GM19238 (cell line): Measurements from ENCODE around the gene GAS7.
"Not testable (repeated sequence)": the region's sequence is repeated elsewhere in the genome, so short reads cannot be mapped to it uniquely, and the experiment has no call there.

Experiments used
- DNase-seq: peaks from one replicate; pipeline ENCODE4 v3.0.0; 2011; ENCODE audit warnings: low spot score; ENCODE audit not compliant: insufficient read length

Gene GAS7

GRCh38 chr17:10112962-10113361 is 85.4 kb downstream of the GAS7 start:
- no peak for DNase-seq

- DNase-seq, result no peak
These were observed 86.4 kb downstream of the GAS7 start for GRCh38 chr17:10111907-10112452.

- no peak for DNase-seq
These were observed 89.3 kb downstream of the GAS7 start for GRCh38 chr17:10109146-10109545.

- DNase-seq, result no peak
These were observed 90.9 kb downstream of the GAS7 start for GRCh38 chr17:10107316-10108165.

GRCh38 chr17:10106067-10106466 is 92.3 kb downstream of the GAS7 start:
- no peak for DNase-seq

GRCh38 chr17:10105513-10106001 is 92.8 kb downstream of the GAS7 start:
- no peak for DNase-seq

- DNase-seq, result no peak
These were observed 94.7 kb downstream of the GAS7 start for GRCh38 chr17:10103712-10104111.

GRCh38 chr17:10102817-10103216 is 95.6 kb downstream of the GAS7 start:
- DNase-seq, result no peak

GRCh38 chr17:10099051-10099571 is 99.3 kb downstream of the GAS7 start:
- DNase-seq, result no peak

GRCh38 chr17:10096596-10096995 is 101.8 kb downstream of the GAS7 start:
- no peak for DNase-seq

- DNase-seq, result not testable (repeated sequence)
These were observed 103.1 kb downstream of the GAS7 start for GRCh38 chr17:10095295-10095694.

GRCh38 chr17:10094797-10095196 is 103.6 kb downstream of the GAS7 start:
- no peak for DNase-seq

- no peak for DNase-seq
These were observed 105.8 kb downstream of the GAS7 start for GRCh38 chr17:10092595-10092994.

- DNase-seq, result no peak
These were observed 107.4 kb downstream of the GAS7 start for GRCh38 chr17:10091046-10091445.

- DNase-seq, result no peak
These were observed 109.1 kb downstream of the GAS7 start for GRCh38 chr17:10089196-10089804.

- no peak for DNase-seq
These were observed 110.0 kb downstream of the GAS7 start for GRCh38 chr17:10088444-10088843.

- DNase-seq, result no peak
These were observed 111.1 kb downstream of the GAS7 start for GRCh38 chr17:10087355-10087754.

- no peak for DNase-seq
These were observed 114.5 kb downstream of the GAS7 start for GRCh38 chr17:10083864-10084263.

- DNase-seq, result no peak
These were observed 115.6 kb downstream of the GAS7 start for GRCh38 chr17:10082795-10083194.

GRCh38 chr17:10081571-10082169 is 116.7 kb downstream of the GAS7 start:
- DNase-seq, result no peak

GRCh38 chr17:10077561-10078299 is 120.7 kb downstream of the GAS7 start:
- DNase-seq, result no peak
